Heart left ventricle (tissue), 13 donors: Measurements from ENCODE around the gene SCNN1G.

Experiments used
- CTCF ChIP-seq, 12 donors: fragments of 200-600 bp; sonication (generic) in 4 of 12; IDR thresholded peaks; one replicate each; pipeline versions ENCODE4 v1.5.0 to v1.8.0; 2018 to 2022; ENCODE audit warnings: antibody characterized with exemption in 12 of 12, mild to moderate bottlenecking in 5 of 12
- POLR2A ChIP-seq, 2 donors: fragments of 450-650 bp; IDR thresholded peaks; one replicate each; pipeline ENCODE4 v1.6.1; 2017; ENCODE audit warnings: antibody characterized with exemption in 2 of 2, mild to moderate bottlenecking in 2 of 2, moderate library complexity in 2 of 2
- donor health status: ischemic (EF 13 %, LVEDD 7.1; RV severe dilation, severe dysfunction).
- donor health status: DM: no; HTN: yes; CAD: no.
- donor health status: DM: no; HTN: no; CAD: no.
- donor health status: ischemic (EF 25% LVEDD 6.9; RV normal size, moderate dysfunction).
- donor health status: ischemic (EF 25% LVEDD 5.7; RV mildly dilated, moderate dysfunction).
- donor health status: ischemic (EF 35%, LVEDD 5.7; RV mildly dilated, moderate dysfunction).
- donor health status: nonischemic (EF 11% LVEDD 7.7; RV severe dilation, severe dysfunction).
- donor health status: DM: yes; HTN: yes; CAD: no.
- donor health status: PGD.
- donor health status: ischemic (EF 29% LVEDD 5.4; RV normal size, mild dysfunction).
- donor health status: nonischemic (EF 23%, LVEDD 6.1; RV moderate dilation, normal function).

GRCh38 chr16:23185656-23186055 lies 3.1 kb downstream of the SCNN1G start:
- TF ChIP-seq POLR2A (IDR thresholded peaks at IDR 0.05) (no peak), CTCF (IDR thresholded peaks at IDR 0.05) (no peak)
